IMR-90 (cell line): ENCODE results near the gene GMCL2. TPM values are rescaled to one million over a fixed set of nuclear protein-coding genes. Genes with fewer than 3 reads are reported as not detected.

Experiments used
- ATAC-seq: fragments of 200-7000 bp; cut with Tn5 transposase; 2 replicates; pipeline ENCODE4 v1.9.1; 2020; ENCODE audit warnings: low read depth, mild to moderate bottlenecking, moderate library complexity
- BruUV-seq: library from RNA; stranded (reverse); fragments of 400-500 nt; replicated peaks from 2 replicates; lab custom pipeline; 2021; lab: Mats Ljungman, UMichigan
- CTCF ChIA-PET: fragments of 300-600 bp; formaldehyde crosslinking; extraction: SDS; loops from one replicate; lab custom pipeline; 2021; ENCODE audit warnings: antibody characterized with exemption; lab: Yijun Ruan, JAX
- POLR2A ChIA-PET: fragments of 300-600 bp; sonication (Branson Sonifier 250); formaldehyde crosslinking; loops from one replicate; lab custom pipeline; 2022; ENCODE audit warnings: antibody characterized with exemption; ENCODE audit not compliant: unreplicated experiment; lab: Charles Lee
- DNase-seq: peaks from one replicate; pipeline ENCODE4 v3.0.0; 2013
- H2AFZ ChIP-seq: replicated peaks from 2 replicates; pipeline ENCODE3; 2013; ENCODE audit warnings: low read length, mild to moderate bottlenecking; ENCODE audit not compliant: poor library complexity
- H2AK5ac ChIP-seq: 2 replicates; pipeline ENCODE4 v1.6.1; 2013; ENCODE audit warnings: low read depth, low read length, inconsistent platforms
- H2AK9ac ChIP-seq: replicated peaks from 2 replicates; pipeline ENCODE3; 2013; ENCODE audit warnings: mild to moderate bottlenecking, low read depth, low read length, moderate library complexity; ENCODE audit not compliant: poor library complexity
- H2BK120ac ChIP-seq: 2 replicates; pipeline ENCODE4 v1.6.1; 2013; ENCODE audit warnings: low read depth, low read length, inconsistent platforms
- H2BK15ac ChIP-seq: 3 replicates; pipeline ENCODE4 v1.6.1; 2013; ENCODE audit warnings: low read depth, low read length, inconsistent platforms
- H2BK20ac ChIP-seq: 2 replicates; pipeline ENCODE4 v1.6.1; 2013; ENCODE audit warnings: low read depth, mild to moderate bottlenecking, inconsistent platforms, low read length, moderate library complexity
- H2BK5ac ChIP-seq: 2 replicates; pipeline ENCODE4 v1.6.1; 2013; ENCODE audit warnings: mild to moderate bottlenecking, low read depth, low read length, inconsistent platforms; ENCODE audit not compliant: poor library complexity, severe bottlenecking
- H3K14ac ChIP-seq: replicated peaks from 2 replicates; pipeline ENCODE4 v1.6.1; 2013; ENCODE audit warnings: low read depth, low read length, inconsistent platforms
- H3K18ac ChIP-seq: 2 replicates; pipeline ENCODE4 v1.6.1; 2013; ENCODE audit warnings: low read depth, low read length, control low read depth
- H3K23ac ChIP-seq: 2 replicates; pipeline ENCODE4 v1.6.1; 2013; ENCODE audit warnings: low read depth, low read length, inconsistent platforms
- H3K27ac ChIP-seq: 2 replicates; pipeline ENCODE4 v1.5.1; 2013; ENCODE audit warnings: mild to moderate bottlenecking, control low read depth, low read length; ENCODE audit not compliant: insufficient read depth
- H3K27me3 ChIP-seq: 2 replicates; pipeline ENCODE4 v1.6.1; 2013; ENCODE audit warnings: low read length; ENCODE audit not compliant: control insufficient read depth, insufficient read depth
- H3K36me3 ChIP-seq: 2 replicates; pipeline ENCODE4 v1.6.1; 2013; ENCODE audit warnings: low read length, mixed read lengths; ENCODE audit not compliant: control insufficient read depth, insufficient read depth
- H3K4ac ChIP-seq: 2 replicates; pipeline ENCODE4 v1.6.1; 2013; ENCODE audit warnings: low read depth, low read length, inconsistent platforms
- H3K4me1 ChIP-seq: 2 replicates; pipeline ENCODE4 v1.6.1; 2013; ENCODE audit warnings: low read length, mixed read lengths; ENCODE audit not compliant: control insufficient read depth, insufficient read depth
- H3K4me2 ChIP-seq: 2 replicates; pipeline ENCODE4 v1.6.1; 2013; ENCODE audit warnings: low read depth, mild to moderate bottlenecking, control low read depth, low read length, moderate library complexity
- H3K4me3 ChIP-seq: 2 replicates; pipeline ENCODE4 v1.5.1; 2013; ENCODE audit warnings: low read depth, mild to moderate bottlenecking, control low read depth, low read length, moderate library complexity; ENCODE audit not compliant: insufficient read depth
- H3K56ac ChIP-seq: 2 replicates; pipeline ENCODE4 v1.6.1; 2013; ENCODE audit warnings: low read length, inconsistent platforms; ENCODE audit not compliant: insufficient read depth; ENCODE audit errors: extremely low read depth
- H3K79me1 ChIP-seq, 2 experiments: 2 replicates each; pipeline ENCODE4 v1.6.1; 2013; ENCODE audit warnings: low read length in 2 of 2, inconsistent platforms in 1 of 2, low read depth in 1 of 2
- H3K9ac ChIP-seq: 2 replicates; pipeline ENCODE4 v1.6.1; 2013; ENCODE audit warnings: low read depth, low read length, control low read depth
- H3K9me1 ChIP-seq: 2 replicates; pipeline ENCODE4 v1.6.1; 2013; ENCODE audit warnings: low read length, inconsistent platforms; ENCODE audit not compliant: insufficient read depth
- H3K9me3 ChIP-seq: 2 replicates; pipeline ENCODE4 v1.6.1; 2013; ENCODE audit warnings: low read length; ENCODE audit not compliant: control insufficient read depth, insufficient read depth
- H4K20me1 ChIP-seq: 2 replicates; pipeline ENCODE4 v1.6.1; 2013; ENCODE audit warnings: low read length, inconsistent platforms; ENCODE audit not compliant: insufficient read depth
- H4K5ac ChIP-seq: 2 replicates; pipeline ENCODE4 v1.6.1; 2013; ENCODE audit warnings: mild to moderate bottlenecking, low read depth, low read length, control low read depth
- H4K8ac ChIP-seq, 2 experiments: 2 replicates each; pipeline ENCODE4 v1.6.1; 2013; ENCODE audit warnings: low read depth in 2 of 2, low read length in 2 of 2, control low read depth in 1 of 2, inconsistent platforms in 1 of 2
- H4K91ac ChIP-seq: 2 replicates; pipeline ENCODE4 v1.6.1; 2013; ENCODE audit warnings: low read depth, low read length, inconsistent platforms; ENCODE audit not compliant: insufficient read depth
- BHLHE40 ChIP-seq: fragments of 150-350 bp; IDR thresholded peaks from 2 replicates; pipeline ENCODE4 v1.6.1; 2016; ENCODE audit warnings: mild to moderate bottlenecking, low read depth, low read length
- CEBPB ChIP-seq: IDR thresholded peaks from 2 replicates; pipeline ENCODE4 v1.6.1; 2012; ENCODE audit warnings: low read depth, low read length, improper control_type of control experiment
- CTCF ChIP-seq: conservative IDR thresholded peaks from 2 replicates; pipeline ENCODE4 v1.5.1; 2012; ENCODE audit warnings: mild to moderate bottlenecking, low read depth, low read length, improper control_type of control experiment
- MAZ ChIP-seq: IDR thresholded peaks from 2 replicates; pipeline ENCODE4 v1.6.1; 2012; ENCODE audit warnings: low read depth, mild to moderate bottlenecking, low read length, improper control_type of control experiment, moderate library complexity, borderline replicate concordance
- MXI1 ChIP-seq: IDR thresholded peaks from 2 replicates; pipeline ENCODE4 v1.6.1; 2012; ENCODE audit warnings: low read depth, mild to moderate bottlenecking, low read length, moderate library complexity, borderline replicate concordance
- POLR2A ChIP-seq: IDR thresholded peaks from 2 replicates; pipeline ENCODE4 v1.6.1; 2012; ENCODE audit warnings: mild to moderate bottlenecking, low read depth, low read length
- USF2 ChIP-seq: fragments of 150-350 bp; IDR thresholded peaks from 2 replicates; pipeline ENCODE4 v1.6.1; 2017; ENCODE audit warnings: mild to moderate bottlenecking, antibody characterized with exemption, low read length, low read depth
- WGBS, 2 experiments: methylation state at CpG; one replicate each; pipeline versions ENCODE4 v1.1.5 to v1.1.7; 2013; ENCODE audit warnings: missing lambda C conversion rate in 2 of 2; ENCODE audit not compliant: insufficient read length in 1 of 2; ENCODE audit errors: extremely low coverage in 2 of 2; 5-methylcytosine and 5-hydroxymethylcytosine counted together
- dilution Hi-C: fragments of 300-500 bp; cut with HindIII; formaldehyde crosslinking; loops from one replicate; pipeline ENCODE4 v1.14.3; 2018; ENCODE audit warnings: low sequenced_read_pairs; ENCODE audit not compliant: unreplicated experiment
- in situ Hi-C: fragments of 300-500 bp; cut with MboI; formaldehyde crosslinking; loops from 3 replicates; pipeline ENCODE4 v1.14.3; 2019; ENCODE audit warnings: low sequenced_read_pairs, inconsistent platforms, mixed read lengths
- intact Hi-C: fragments of 100-400 bp; cut with micrococcal nuclease; formaldehyde crosslinking; loops from 2 replicates; pipeline ENCODE4 v1.10.0; 2022
- polyA plus RNA-seq, 3 experiments: library from polyadenylated mRNA; depleted of rRNA; stranded (reverse); fragments of >200 nt; gene quantifications; 2 replicates each; pipeline ENCODE4 v1.2.3, GENCODE V29; 2012; ENCODE audit warnings: low replicate concordance in 1 of 3
- total RNA-seq: library from RNA; depleted of rRNA; stranded (reverse); fragments of >200 nt; gene quantifications from 2 replicates; pipeline ENCODE4 v1.2.3, GENCODE V29; 2012

The GMCL2 gene
- total and polyA plus RNA-seq, 2 of the 4 experiments (the other 2 are of a cell fraction), result not detected

- peak within 1 kb of the TSS; percentile 59 for H2AK5ac ChIP-seq
- no peaks in the 10 kb centered on the region for H3K27me3 ChIP-seq
- H3K79me1 ChIP-seq, result peaks cover 17 to 28% of the 10 kb centered on the region in 2 experiments
- no peak within 1 kb of the TSS for H2BK120ac ChIP-seq
- 1% methylated on average over 25 of the region's 68 CpGs; no CpG with 5 or more reads in 1 of the 2 experiments for whole genome bisulfite sequencing, 2 experiments
- TF ChIP-seq CTCF (no peak), MAZ (peak; percentile 52; the same call in 1 of the 2 replicates), CEBPB (peak; percentile 29; the same call in 1 of the 2 replicates), POLR2A (peak; percentile 66; the same call in 1 of the 2 replicates), USF2 (0 out of 2 replicates have a peak, but pooled peaks have one; percentile 28), BHLHE40 (no peak), MXI1 (peak; percentile 91)
- H4K5ac ChIP-seq, result peak within 1 kb of the TSS; percentile 19; the same call in 1 of the 2 replicates
- H3K4me1 ChIP-seq, result peaks cover 7% of the 10 kb centered on the region
- peaks cover 19% of the 10 kb centered on the region for H3K36me3 ChIP-seq
- H2AFZ ChIP-seq, result peak within 1 kb of the TSS; percentile 86
- peak within 1 kb of the TSS; percentile 66 for H3K4me3 ChIP-seq
- no TSS peak for BruUV-seq
- H2BK20ac ChIP-seq, result no peak within 1 kb of the TSS
- no peak within 1 kb of the TSS for H2BK5ac ChIP-seq
- peak within 1 kb of the TSS; percentile 89 for H4K8ac ChIP-seq
- H3K4me2 ChIP-seq, result peak within 1 kb of the TSS; percentile 91
- in situ Hi-C loops, result loop anchor here (10.0 to 25.0 kb wide), 2 partner anchors 216 to 549 kb away; partner anchors contain the start of gene B4GALT7
- no peaks in the 10 kb centered on the region for H3K9me3 ChIP-seq
- H3K23ac ChIP-seq, result peak within 1 kb of the TSS; percentile 48; the same call in 1 of the 2 replicates
- no peaks in the 10 kb centered on the region; the same call in 1 of the 2 replicates for H4K20me1 ChIP-seq
- ATAC-seq (peak; percentile 100), DNase-seq (peak; percentile 99)
- peak within 1 kb of the TSS; percentile 79 for H3K56ac ChIP-seq
- peak within 1 kb of the TSS; percentile 44 for H3K27ac ChIP-seq
- intact Hi-C loops, result no loop called here
- peak within 1 kb of the TSS; percentile 57; the same call in 1 of the 2 replicates for H4K91ac ChIP-seq
- ChIA-PET CTCF (interaction anchor here (1.1 to 1.2 kb wide), 2 partner anchors 76 to 547 kb away, joined by 3 read pairs; no protein-coding TSS in a partner anchor), POLR2A (interaction anchor here (1.0 kb wide), 1 partner anchor 60 kb away, joined by 3 read pairs; no protein-coding TSS in a partner anchor)
- H3K14ac ChIP-seq, result 0 out of 2 replicates have a peak within 1 kb of the TSS, but pooled peaks have one; percentile 38
- H3K4ac ChIP-seq, result peak within 1 kb of the TSS; percentile 49
- dilution Hi-C loops, result no loop called here
- no peak within 1 kb of the TSS for H3K18ac ChIP-seq
- peak within 1 kb of the TSS; percentile 93 for H2AK9ac ChIP-seq
- no peak within 1 kb of the TSS for H2BK15ac ChIP-seq
- H3K9ac ChIP-seq, result peak within 1 kb of the TSS; percentile 65
- peaks cover 7% of the 10 kb centered on the region; the same call in 1 of the 2 replicates for H3K9me1 ChIP-seq
Measured at GRCh38 chr5:178153530-178154340, 33.4 kb downstream of the GMCL2 start, which contains the start of gene NHP2. NHP2 (minus strand) TSS chr5:178153885; CDS start chr5:178153817, 68 bp downstream.
